HG02588 (cell line): Measurements from ENCODE around the gene RERG.
"Not testable (repeated sequence)": the region's sequence is repeated elsewhere in the genome, so short reads cannot be mapped to it uniquely, and the experiment has no call there.

Experiments used
- ATAC-seq: cut with Tn5 transposase; IDR thresholded peaks from one replicate; pipeline ENCODE4 v1.9.1; 2021; ENCODE audit warnings: mild to moderate bottlenecking, moderate library complexity; ENCODE audit not compliant: unreplicated experiment

The RERG gene

GRCh38 chr12:15151161-15152091, 69.8 kb downstream of the RERG start:
- ATAC-seq = no peak

DNA sequence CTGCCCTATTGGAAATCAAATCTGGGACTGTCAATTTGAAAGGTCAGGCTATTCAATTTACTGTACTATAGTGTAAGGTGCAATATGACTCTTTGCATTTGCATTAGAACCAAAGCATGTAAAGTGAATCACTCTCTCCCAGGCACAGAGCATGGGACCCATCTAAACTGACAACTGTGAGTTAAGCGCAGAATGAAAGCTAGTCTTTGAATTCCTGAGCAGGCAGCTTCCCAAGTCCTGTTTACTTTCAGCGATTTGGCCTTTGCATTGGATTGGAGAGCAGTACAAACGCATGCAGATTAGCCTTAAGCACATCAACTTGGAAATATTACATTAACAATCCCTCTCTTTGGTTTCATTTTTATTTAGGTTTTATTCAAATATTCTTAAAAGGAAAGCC, 74.6 kb downstream of the RERG start:
- no peak for ATAC-seq

DNA sequence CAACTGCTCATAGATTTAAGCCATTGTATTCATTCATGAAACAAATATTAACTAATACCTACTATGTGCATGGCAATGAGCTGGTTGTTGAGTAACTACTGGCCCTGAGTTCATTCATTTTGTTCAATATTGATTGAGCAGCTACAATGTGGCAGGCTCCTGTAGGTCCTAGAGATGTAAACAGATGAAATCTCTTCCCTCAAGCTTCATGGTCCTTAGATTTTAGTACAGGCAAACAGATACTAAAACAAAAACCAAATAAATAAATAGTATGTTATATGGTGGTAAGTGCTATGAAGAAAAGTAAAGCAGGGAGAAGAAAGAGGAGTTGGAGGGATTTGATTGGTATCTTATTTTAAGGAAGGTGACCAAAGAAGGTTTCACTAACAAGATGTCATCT, 77.8 kb downstream of the RERG start:
- ATAC-seq = no peak

DNA sequence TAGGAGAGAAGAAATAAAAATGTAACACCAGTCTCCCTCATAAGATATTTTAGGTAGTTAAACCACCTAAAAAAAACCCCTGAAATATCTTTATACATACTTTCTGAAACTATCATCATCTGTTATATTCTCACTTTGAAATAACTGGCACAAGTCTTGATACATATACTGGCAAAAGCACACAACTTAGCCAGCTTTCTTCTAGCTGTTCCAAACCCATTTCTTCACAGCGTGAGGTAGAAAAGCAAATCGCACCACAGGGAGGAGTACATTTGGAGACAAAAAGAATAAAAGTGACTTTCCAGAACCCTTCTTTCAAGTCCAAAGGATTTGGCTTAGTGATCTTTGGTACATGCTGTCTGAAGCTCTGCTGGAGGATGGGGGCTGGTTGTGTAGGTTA, 78.5 kb downstream of the RERG start:
- no peak for ATAC-seq

DNA sequence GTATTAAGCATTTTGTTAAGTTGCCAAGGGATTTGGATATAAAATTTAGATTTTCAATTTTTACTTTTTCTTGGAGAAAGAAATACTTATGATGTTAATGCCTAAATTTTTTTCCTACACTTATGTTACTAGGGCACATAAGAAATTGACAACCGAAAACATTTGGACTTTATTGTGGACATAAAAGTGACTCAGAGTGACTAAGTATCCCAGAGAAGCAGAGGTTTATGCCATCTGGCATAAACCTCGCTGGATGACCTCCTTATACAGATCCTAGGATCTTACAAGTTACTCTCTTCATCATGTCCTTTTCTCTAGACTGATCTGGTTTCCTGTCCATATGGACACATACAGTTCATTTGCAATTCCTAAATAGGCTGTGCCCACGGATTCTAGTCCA, 89.8 kb downstream of the RERG start:
- ATAC-seq = no peak

GRCh38 chr12:15130541-15130940, 90.7 kb downstream of the RERG start:
- ATAC-seq = no peak

DNA sequence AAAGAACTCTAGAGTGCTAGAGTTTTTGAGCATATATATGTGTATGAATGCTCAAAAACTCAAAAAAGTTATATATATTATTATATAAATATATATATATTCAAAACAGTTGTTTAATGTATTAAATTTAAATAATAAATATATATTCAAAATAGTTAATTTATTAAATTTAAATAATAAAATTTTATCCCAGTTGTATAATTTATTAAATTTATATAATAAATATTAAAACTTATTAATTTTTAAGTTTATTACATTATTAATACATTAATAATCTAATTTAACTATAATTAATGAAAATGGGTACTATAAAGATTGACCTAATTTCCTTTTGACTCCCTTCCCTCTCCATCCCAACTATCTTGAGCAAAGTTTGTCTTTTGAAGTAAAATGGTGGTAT, 97.8 kb downstream of the RERG start:
- ATAC-seq = no peak

DNA sequence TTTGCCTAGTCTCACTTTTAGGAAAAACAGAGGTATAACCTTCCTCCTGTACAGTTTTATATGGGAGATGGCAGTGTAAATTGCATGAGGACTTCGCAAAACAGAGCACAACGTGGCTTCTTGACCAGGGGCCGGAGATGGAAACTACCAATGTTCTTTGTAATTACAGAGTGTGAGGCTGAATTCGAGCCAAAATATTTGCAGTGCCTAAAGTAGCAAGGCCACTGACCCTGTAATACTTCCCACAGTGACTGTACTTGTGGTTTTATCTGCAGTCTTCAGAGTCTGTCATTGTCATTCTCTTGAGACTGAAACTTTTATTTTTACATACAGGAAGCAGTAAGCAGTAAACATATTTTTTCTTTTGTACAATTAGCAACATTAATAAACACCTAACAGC, 98.9 kb downstream of the RERG start:
- no peak for ATAC-seq

DNA sequence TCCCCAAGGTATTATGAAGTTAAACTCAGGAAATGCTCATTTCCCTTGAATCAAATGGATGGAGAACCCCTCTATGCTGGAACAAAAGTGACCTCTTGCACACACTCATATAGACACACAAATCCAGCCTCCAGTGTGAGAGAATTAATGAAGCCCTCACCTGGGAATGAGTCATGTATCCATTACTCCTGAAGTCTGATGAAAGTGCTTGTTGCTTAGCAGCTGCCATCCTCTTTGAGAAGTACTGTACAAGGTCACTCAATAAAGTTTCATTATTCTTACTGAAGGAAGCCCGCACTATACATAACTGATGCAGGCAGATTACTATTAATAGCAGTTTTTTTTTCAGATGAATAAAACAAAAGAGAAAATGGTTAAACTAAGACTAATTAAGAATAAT, 102.3 kb downstream of the RERG start:
- ATAC-seq = no peak

DNA sequence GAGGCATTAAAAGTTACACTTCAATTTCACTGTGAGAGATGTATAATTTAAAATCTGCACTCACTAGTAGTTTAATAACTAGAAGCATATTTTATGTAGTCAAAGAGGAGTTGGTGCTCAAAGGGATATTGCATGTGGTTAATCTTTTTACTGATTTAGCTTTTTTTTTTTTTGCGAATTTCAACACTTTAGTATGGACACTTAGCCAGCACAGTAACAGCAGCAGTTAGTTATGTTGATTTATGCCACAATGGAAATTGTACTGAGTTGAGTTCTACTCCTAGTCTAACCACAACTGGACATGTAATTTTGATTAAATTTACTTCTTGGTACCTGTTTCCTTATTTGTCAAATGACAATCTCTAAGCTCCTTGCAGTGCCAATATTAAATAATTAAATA, 104.2 kb downstream of the RERG start:
- ATAC-seq = no peak

DNA sequence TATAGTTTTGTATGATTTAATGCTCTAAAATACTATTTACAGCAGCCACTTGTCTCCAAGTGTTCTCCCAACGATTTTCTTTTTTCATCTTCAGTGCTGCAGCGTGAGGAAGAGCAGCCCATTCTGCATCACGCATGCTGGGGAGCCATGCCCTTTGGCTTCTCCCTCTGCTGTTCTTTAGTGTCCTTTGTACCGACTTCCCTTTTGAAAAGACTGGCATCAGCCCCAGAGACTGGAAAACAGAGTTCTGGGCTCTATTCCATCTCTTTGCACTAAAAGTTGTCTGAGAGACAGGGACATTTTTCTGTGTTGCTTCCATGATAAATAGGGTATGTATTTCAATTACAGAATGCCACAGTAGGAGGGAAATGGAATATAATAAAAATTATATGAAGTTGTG, 105.1 kb downstream of the RERG start:
- no peak for ATAC-seq

DNA sequence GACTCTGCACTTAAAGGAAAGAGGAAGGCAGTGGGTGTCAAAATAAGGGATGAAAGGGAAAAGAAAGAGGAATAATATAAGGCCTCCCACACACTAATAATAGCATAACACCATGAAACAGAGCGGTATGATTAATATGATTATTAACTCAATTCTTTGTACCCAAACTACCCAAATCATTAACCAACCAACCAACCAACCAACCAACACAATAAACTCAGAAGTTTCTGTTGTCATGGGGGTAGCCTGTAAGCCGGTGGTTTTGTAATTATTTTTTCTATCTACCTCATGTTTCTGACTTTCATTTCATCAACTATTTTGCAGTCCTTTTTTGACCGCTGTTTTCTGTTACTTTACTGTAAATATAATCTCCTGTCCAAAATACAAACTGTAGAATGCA, 105.8 kb downstream of the RERG start:
- no peak for ATAC-seq

DNA sequence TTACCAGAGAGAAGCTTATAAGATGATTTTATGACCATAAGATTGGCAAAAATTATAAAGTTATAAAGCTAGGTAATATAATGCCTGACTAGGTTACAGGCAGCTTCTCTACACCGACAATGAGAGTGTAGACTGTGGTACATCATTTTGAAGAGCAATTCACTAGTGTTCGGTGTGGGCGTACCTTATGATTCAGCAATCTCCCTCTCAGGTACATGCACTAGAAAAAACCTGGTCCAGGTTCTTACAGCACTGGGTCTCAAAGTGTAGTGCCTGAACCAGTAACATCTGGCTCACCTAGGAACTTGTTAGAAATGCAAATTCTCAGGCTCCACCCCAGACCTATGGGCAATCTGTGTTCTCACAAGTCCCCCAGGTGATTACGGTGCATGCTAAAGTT, 106.7 kb downstream of the RERG start:
- no peak for ATAC-seq

- no peak for ATAC-seq
These were observed 128.4 kb downstream of the RERG start for GRCh38 chr12:15092826-15093225.

- ATAC-seq = no peak
These were observed 130.8 kb downstream of the RERG start for GRCh38 chr12:15090441-15090840.

- ATAC-seq = no peak
These were observed 133.1 kb downstream of the RERG start for GRCh38 chr12:15088105-15088504.

GRCh38 chr12:15077751-15078150, 143.5 kb downstream of the RERG start:
- ATAC-seq = not testable (repeated sequence)

DNA sequence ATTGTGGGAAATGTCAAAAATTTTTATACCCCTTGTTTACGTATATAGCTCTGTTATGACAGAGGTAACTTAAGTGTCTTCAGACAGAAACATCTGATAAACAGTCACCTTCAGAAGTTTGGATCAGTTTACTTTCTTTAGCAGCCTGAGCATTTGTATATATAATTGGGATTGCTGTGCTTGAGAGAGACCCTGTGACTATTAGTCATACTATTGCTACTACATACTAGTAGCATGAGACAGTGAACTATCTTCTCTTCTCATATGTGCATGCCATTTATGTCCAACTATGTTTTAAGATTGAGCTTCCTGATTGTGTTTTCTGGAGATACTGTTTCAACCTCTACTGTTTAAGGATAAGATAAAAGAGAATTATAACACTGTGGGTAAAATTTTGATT, 146.9 kb downstream of the RERG start:
- no peak for ATAC-seq

- ATAC-seq = no peak
These were observed 162.1 kb downstream of the RERG start for GRCh38 chr12:15059123-15059522.
